Neural cell (in vitro differentiated cells): ENCODE results near the gene SLC25A25. TPM values are rescaled to one million over a fixed set of nuclear protein-coding genes. Genes with fewer than 3 reads are reported as not detected.
"Not testable (repeated sequence)": the region's sequence is repeated elsewhere in the genome, so short reads cannot be mapped to it uniquely, and the experiment has no call there.

Experiments
- H2AFZ ChIP-seq: fragments of 200-600, 300-800 bp; sonication (generic), shearing (Covaris generic); 2 replicates; pipeline ENCODE4 v1.6.0; 2014; ENCODE audit warnings: low read depth, mild to moderate bottlenecking, antibody characterized with exemption, low read length, moderate library complexity
- H3F3A ChIP-seq: fragments of 200-600 bp; shearing (Covaris generic); 2 replicates; pipeline ENCODE4 v1.6.1; 2016; ENCODE audit warnings: mild to moderate bottlenecking, moderate library complexity, mixed read lengths, antibody characterized with exemption, low read length; ENCODE audit not compliant: insufficient read depth, poor library complexity, severe bottlenecking
- H3K27ac ChIP-seq: fragments of 200-600, 300-800 bp; sonication (generic), shearing (Covaris generic); 2 replicates; pipeline ENCODE4 v1.5.1; 2014; ENCODE audit warnings: mild to moderate bottlenecking, low read length, moderate library complexity
- H3K27me3 ChIP-seq: fragments of 300-800, 200-600 bp; sonication (generic), shearing (Covaris generic); 2 replicates; pipeline ENCODE4 v1.6.0; 2014; ENCODE audit warnings: mild to moderate bottlenecking, low read depth, low read length, moderate library complexity; ENCODE audit not compliant: insufficient read depth
- H3K36me3 ChIP-seq: fragments of 300-800, 200-600 bp; sonication (generic), shearing (Covaris generic); 2 replicates; pipeline ENCODE4 v1.5.1; 2014; ENCODE audit warnings: mild to moderate bottlenecking, antibody characterized with exemption, low read length, moderate library complexity; ENCODE audit not compliant: insufficient read depth
- H3K4me2 ChIP-seq: fragments of 300-800, 200-600 bp; sonication (generic), shearing (Covaris generic); 2 replicates; pipeline ENCODE4 v1.6.0; 2014; ENCODE audit warnings: mild to moderate bottlenecking, low read length
- H3K4me3 ChIP-seq: fragments of 300-800, 200-600 bp; sonication (generic), shearing (Covaris generic); 2 replicates; pipeline ENCODE4 v1.5.1; 2014; ENCODE audit warnings: mild to moderate bottlenecking, low read length, moderate library complexity
- H3K79me2 ChIP-seq: fragments of 200-600 bp; shearing (Covaris generic); replicated peaks from 2 replicates; pipeline ENCODE4 v1.6.0; 2014; ENCODE audit warnings: mild to moderate bottlenecking, low read length, moderate library complexity; ENCODE audit not compliant: insufficient read depth
- H3K9ac ChIP-seq: fragments of 300-800, 200-600 bp; sonication (generic), shearing (Covaris generic); 2 replicates; pipeline ENCODE4 v1.6.1; 2016; ENCODE audit warnings: mild to moderate bottlenecking, low read length, mixed read lengths
- H3K9me2 ChIP-seq: fragments of 200-600 bp; shearing (Covaris generic); 2 replicates; pipeline ENCODE4 v1.6.1; 2016; ENCODE audit warnings: mild to moderate bottlenecking, low read length, mixed read lengths; ENCODE audit not compliant: insufficient read depth
- H3K9me3 ChIP-seq: fragments of 200-600, 300-800 bp; sonication (generic), shearing (Covaris generic); 2 replicates; pipeline ENCODE4 v1.6.1; 2016; ENCODE audit warnings: mild to moderate bottlenecking, mixed run types, low read length, moderate library complexity, mixed read lengths
- H4K20me1 ChIP-seq: fragments of 200-600 bp; shearing (Covaris generic); 2 replicates; pipeline ENCODE4 v1.6.1; 2016; ENCODE audit warnings: mild to moderate bottlenecking, mixed run types; ENCODE audit not compliant: insufficient read depth
- CTCF ChIP-seq: fragments of 450-650 bp; IDR thresholded peaks from 2 replicates; pipeline ENCODE4 v1.5.1; 2014; ENCODE audit warnings: antibody characterized with exemption, mild to moderate bottlenecking, moderate library complexity; ENCODE audit not compliant: poor library complexity, severe bottlenecking
- EP300 ChIP-seq: fragments of 450-650 bp; conservative IDR thresholded peaks from 2 replicates; pipeline ENCODE4 v1.6.1; 2014; ENCODE audit warnings: antibody characterized with exemption, mild to moderate bottlenecking, moderate library complexity; ENCODE audit not compliant: poor library complexity, severe bottlenecking
- EZH2 ChIP-seq: fragments of 200-600, 300-800 bp; shearing (Covaris generic), sonication (generic); IDR thresholded peaks from 2 replicates; pipeline ENCODE4 v1.6.1; 2014; ENCODE audit warnings: antibody characterized with exemption, low read length, borderline replicate concordance, mild to moderate bottlenecking; ENCODE audit not compliant: insufficient read depth, poor library complexity, severe bottlenecking
- MXI1 ChIP-seq: fragments of 450-650 bp; conservative IDR thresholded peaks from 2 replicates; pipeline ENCODE4 v1.6.1; 2014; ENCODE audit warnings: antibody characterized with exemption, mild to moderate bottlenecking; ENCODE audit not compliant: poor library complexity, severe bottlenecking
- POLR2AphosphoS5 ChIP-seq: IDR thresholded peaks from 2 replicates; pipeline ENCODE4 v1.6.1; 2012
- RAD21 ChIP-seq: fragments of 450-650 bp; conservative IDR thresholded peaks from 2 replicates; pipeline ENCODE4 v1.6.1; 2014; ENCODE audit warnings: antibody characterized with exemption, mild to moderate bottlenecking, moderate library complexity
- SMC3 ChIP-seq: fragments of 450-650 bp; conservative IDR thresholded peaks from 2 replicates; pipeline ENCODE4 v1.6.1; 2014; ENCODE audit warnings: antibody characterized with exemption, mild to moderate bottlenecking, moderate library complexity; ENCODE audit not compliant: poor library complexity
- TAF1 ChIP-seq: IDR thresholded peaks from 2 replicates; pipeline ENCODE4 v1.6.1; 2012; ENCODE audit warnings: low read depth
- polyA plus RNA-seq: library from polyadenylated mRNA; depleted of rRNA; stranded (reverse); fragments of >200 nt; gene quantifications from 2 replicates; pipeline ENCODE4 v1.2.3, GENCODE V29; 2014
- TF ChIP-seq, protein P1 (sequence below): IDR thresholded peaks from 2 replicates; pipeline ENCODE4 v1.6.1; 2012; ENCODE audit warnings: borderline replicate concordance

SLC25A25 gene
- polyA plus RNA-seq, 1 donor from 2014 or later: 43.7 TPM

GRCh38 chr9:128068386-128069205 lies 564 bp downstream of the SLC25A25 start (continued):
- no peak for TF ChIP-seq POLR2AphosphoS5
- no peak for TF ChIP-seq EZH2

GRCh38 chr9:128070874-128071273 lies 2.8 kb downstream of the SLC25A25 start:
- TF ChIP-seq TAF1 (no peak), SMC3 (no peak), CTCF (no peak), POLR2AphosphoS5 (no peak), EZH2 (no peak), RAD21 (no peak), MXI1 (no peak), EP300 (no peak)
- TF ChIP-seq, protein P1, sequence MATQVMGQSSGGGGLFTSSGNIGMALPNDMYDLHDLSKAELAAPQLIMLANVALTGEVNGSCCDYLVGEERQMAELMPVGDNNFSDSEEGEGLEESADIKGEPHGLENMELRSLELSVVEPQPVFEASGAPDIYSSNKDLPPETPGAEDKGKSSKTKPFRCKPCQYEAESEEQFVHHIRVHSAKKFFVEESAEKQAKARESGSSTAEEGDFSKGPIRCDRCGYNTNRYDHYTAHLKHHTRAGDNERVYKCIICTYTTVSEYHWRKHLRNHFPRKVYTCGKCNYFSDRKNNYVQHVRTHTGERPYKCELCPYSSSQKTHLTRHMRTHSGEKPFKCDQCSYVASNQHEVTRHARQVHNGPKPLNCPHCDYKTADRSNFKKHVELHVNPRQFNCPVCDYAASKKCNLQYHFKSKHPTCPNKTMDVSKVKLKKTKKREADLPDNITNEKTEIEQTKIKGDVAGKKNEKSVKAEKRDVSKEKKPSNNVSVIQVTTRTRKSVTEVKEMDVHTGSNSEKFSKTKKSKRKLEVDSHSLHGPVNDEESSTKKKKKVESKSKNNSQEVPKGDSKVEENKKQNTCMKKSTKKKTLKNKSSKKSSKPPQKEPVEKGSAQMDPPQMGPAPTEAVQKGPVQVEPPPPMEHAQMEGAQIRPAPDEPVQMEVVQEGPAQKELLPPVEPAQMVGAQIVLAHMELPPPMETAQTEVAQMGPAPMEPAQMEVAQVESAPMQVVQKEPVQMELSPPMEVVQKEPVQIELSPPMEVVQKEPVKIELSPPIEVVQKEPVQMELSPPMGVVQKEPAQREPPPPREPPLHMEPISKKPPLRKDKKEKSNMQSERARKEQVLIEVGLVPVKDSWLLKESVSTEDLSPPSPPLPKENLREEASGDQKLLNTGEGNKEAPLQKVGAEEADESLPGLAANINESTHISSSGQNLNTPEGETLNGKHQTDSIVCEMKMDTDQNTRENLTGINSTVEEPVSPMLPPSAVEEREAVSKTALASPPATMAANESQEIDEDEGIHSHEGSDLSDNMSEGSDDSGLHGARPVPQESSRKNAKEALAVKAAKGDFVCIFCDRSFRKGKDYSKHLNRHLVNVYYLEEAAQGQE: no peak
- Histone ChIP-seq H3K9ac (no peak overlapping the region), H3K27ac (no peak overlapping the region), H3K9me3 (no peaks in the 10 kb centered on the region), H4K20me1 (no peaks in the 10 kb centered on the region), H3K4me3 (no peak overlapping the region), H3F3A (no peaks in the 10 kb centered on the region), H3K36me3 (no peaks in the 10 kb centered on the region), H3K79me2 (peaks cover 11% of the 10 kb centered on the region), H3K27me3 (no peaks in the 10 kb centered on the region), H2AFZ (no peak overlapping the region), H3K9me2 (no peaks in the 10 kb centered on the region), H3K4me2 (no peak overlapping the region)

- not testable (repeated sequence) for H3F3A ChIP-seq, H4K20me1 ChIP-seq, H3K4me2 ChIP-seq, H3K9me3 ChIP-seq, H3K27me3 ChIP-seq, H3K9me2 ChIP-seq, H3K27ac ChIP-seq, H2AFZ ChIP-seq, H3K4me3 ChIP-seq, H3K36me3 ChIP-seq, H3K9ac ChIP-seq
- H3K79me2 ChIP-seq: peaks cover 11% of the 10 kb centered on the region
Observed at GRCh38 chr9:128071475-128071874, 3.4 kb downstream of the SLC25A25 start.
